GM12878 (cell line): ENCODE data around the gene ERC2. TPM values are rescaled to one million over a fixed set of nuclear protein-coding genes. Genes with fewer than 3 reads are reported as not detected.

Experiments
- ATAC-seq: fragments of 200-7000 bp; cut with Tn5 transposase; 3 replicates; pipeline ENCODE4 v1.9.1; 2020; ENCODE audit warnings: mild to moderate bottlenecking, moderate library complexity
- BruUV-seq: library from RNA; stranded (reverse); fragments of 400-500 nt; replicated peaks from 2 replicates; lab custom pipeline; 2021; lab: Mats Ljungman, UMichigan
- CTCF ChIA-PET: fragments of 300-600 bp; sonication (Branson Sonifier 250); formaldehyde crosslinking; extraction: SDS; loops from one replicate; lab custom pipeline; 2021; ENCODE audit warnings: inconsistent platforms; lab: Yijun Ruan, JAX
- POLR2A ChIA-PET: fragments of 350-600 bp; formaldehyde crosslinking; extraction: SDS; loops from one replicate; lab custom pipeline; 2021; ENCODE audit warnings: inconsistent platforms; lab: Charles Lee
- RAD21 ChIA-PET: fragments of 300-600 bp; sonication (Branson Sonifier 250); formaldehyde crosslinking; loops from one replicate; lab custom pipeline; 2023; ENCODE audit warnings: antibody characterized with exemption; ENCODE audit not compliant: unreplicated experiment; lab: Charles Lee
- SMC1A ChIA-PET: fragments of 300-600 bp; sonication (Branson Sonifier 250); formaldehyde crosslinking; loops from one replicate; lab custom pipeline; 2023; ENCODE audit not compliant: unreplicated experiment, uncharacterized antibody; lab: Charles Lee
- DNase-seq: peaks from one replicate; pipeline ENCODE4 v3.0.0-alpha.2; 2011; ENCODE audit warnings: low read depth, low spot score
- FAIRE-seq: peaks from 3 replicates; lab custom pipeline; 2011; peaks lifted over from hg19 to GRCh38; lab: Jason Lieb, UNC
- H2AFZ ChIP-seq: 2 replicates; pipeline ENCODE4 v1.6.0; 2011; ENCODE audit warnings: low read depth, low read length, control low read depth; ENCODE audit not compliant: control insufficient read depth
- H3K27ac ChIP-seq: 2 replicates; pipeline ENCODE4 v1.5.1; 2011; ENCODE audit warnings: control low read depth; ENCODE audit not compliant: control insufficient read depth, insufficient read depth
- H3K27me3 ChIP-seq, 2 experiments: replicated peaks in 1 of 2; 2 replicates each; pipeline versions ENCODE4 v1.6.0 to v1.6.1; 2011; ENCODE audit warnings: low read length in 1 of 2; ENCODE audit not compliant: control insufficient read depth in 2 of 2, insufficient read depth in 2 of 2
- H3K36me3 ChIP-seq, 2 experiments: 2 replicates each; pipeline ENCODE4 v1.5.1; 2011; ENCODE audit warnings: low read length in 1 of 2; ENCODE audit not compliant: control insufficient read depth in 2 of 2, insufficient read depth in 2 of 2
- H3K4me1 ChIP-seq: 2 replicates; pipeline ENCODE4 v1.6.1; 2011; ENCODE audit warnings: mild to moderate bottlenecking, low read length, moderate library complexity, mixed read lengths; ENCODE audit not compliant: control insufficient read depth, insufficient read depth
- H3K4me2 ChIP-seq: 2 replicates; pipeline ENCODE4 v1.6.0; 2011; ENCODE audit warnings: control low read depth; ENCODE audit not compliant: control insufficient read depth, insufficient read depth
- H3K4me3 ChIP-seq: fragments of 200-600 bp; sonication (generic); 2 replicates; pipeline ENCODE4 v1.5.1; 2016
- H3K79me2 ChIP-seq: 2 replicates; pipeline ENCODE4 v1.6.0; 2011; ENCODE audit warnings: low read length; ENCODE audit not compliant: control insufficient read depth, insufficient read depth
- H3K9ac ChIP-seq: 2 replicates; pipeline ENCODE4 v1.8.0; 2011; ENCODE audit warnings: low read length, control low read depth, mixed read lengths; ENCODE audit not compliant: control insufficient read depth, insufficient read depth
- H3K9me3 ChIP-seq: replicated peaks from 3 replicates; pipeline ENCODE4 v1.5.1; 2011; ENCODE audit warnings: mild to moderate bottlenecking, low read length; ENCODE audit not compliant: control insufficient read depth, insufficient read depth
- H4K20me1 ChIP-seq: 2 replicates; pipeline ENCODE4 v1.6.0; 2011; ENCODE audit not compliant: control insufficient read depth, insufficient read depth
- BHLHE40 ChIP-seq, 2 experiments: fragments of 450-650 bp in 1 of 2; IDR thresholded peaks; 2 replicates each; pipeline ENCODE4 v1.6.1; 2011 to 2017; ENCODE audit warnings: low read depth in 2 of 2, borderline replicate concordance in 1 of 2, improper control_type of control experiment in 1 of 2, low read length in 1 of 2, mild to moderate bottlenecking in 1 of 2
- CHD2 ChIP-seq: IDR thresholded peaks from 2 replicates; pipeline ENCODE4 v1.6.1; 2011; ENCODE audit warnings: low read depth, low read length, improper control_type of control experiment, borderline replicate concordance
- CREM ChIP-seq: IDR thresholded peaks from 2 replicates; pipeline ENCODE4 v1.6.1; 2014; ENCODE audit warnings: antibody characterized with exemption, low read depth
- EGR1 ChIP-seq, 2 experiments: IDR thresholded peaks; 1 replicate in 1 of 2; 2 replicates in 1 of 2; pipeline ENCODE4 v1.6.1; 2011 to 2012; ENCODE audit warnings: low read depth in 2 of 2, low read length in 2 of 2, borderline replicate concordance in 1 of 2, mild to moderate bottlenecking in 1 of 2, moderate library complexity in 1 of 2
- ETV6 ChIP-seq, 2 experiments: fragments of 450-650 bp in 1 of 2; IDR thresholded peaks in 1 of 2; conservative IDR thresholded peaks in 1 of 2; 2 replicates each; pipeline ENCODE4 v1.6.1; 2014; ENCODE audit warnings: antibody characterized with exemption in 1 of 2, borderline replicate concordance in 1 of 2, low read depth in 1 of 2, mild to moderate bottlenecking in 1 of 2, moderate library complexity in 1 of 2
- FOXM1 ChIP-seq: IDR thresholded peaks from 2 replicates; pipeline ENCODE4 v1.6.1; 2012; ENCODE audit warnings: low read depth, mild to moderate bottlenecking, inconsistent platforms, low read length, moderate library complexity
- KAT2A ChIP-seq: conservative IDR thresholded peaks from 2 replicates; pipeline ENCODE4 v1.6.1; 2011; ENCODE audit warnings: low read depth, low read length; ENCODE audit not compliant: control insufficient read depth
- KDM1A ChIP-seq: fragments of 200-600 bp; sonication (generic); IDR thresholded peaks from 2 replicates; pipeline ENCODE4 v1.6.1; 2016; ENCODE audit warnings: borderline replicate concordance
- MTA2 ChIP-seq: fragments of 450-650 bp; IDR thresholded peaks from 2 replicates; pipeline ENCODE4 v1.6.1; 2016; ENCODE audit warnings: low read depth, mild to moderate bottlenecking, moderate library complexity
- MTA3 ChIP-seq: IDR thresholded peaks from 2 replicates; pipeline ENCODE4 v1.6.1; 2012; ENCODE audit warnings: low read length, inconsistent platforms, borderline replicate concordance
- RAD21 ChIP-seq: IDR thresholded peaks from 2 replicates; pipeline ENCODE4 v1.6.1; 2011; ENCODE audit warnings: mild to moderate bottlenecking, low read depth, low read length, moderate library complexity; ENCODE audit not compliant: insufficient read depth
- RELA ChIP-seq: fragments of 450-650 bp; IDR thresholded peaks from 2 replicates; pipeline ENCODE4 v1.8.0; 2014; ENCODE audit warnings: borderline replicate concordance; ENCODE audit not compliant: partially characterized antibody
- TCF12 ChIP-seq: IDR thresholded peaks from 2 replicates; pipeline ENCODE4 v1.6.1; 2011; ENCODE audit warnings: low read depth, mild to moderate bottlenecking, low read length
- ZNF207 ChIP-seq: fragments of 450-650 bp; IDR thresholded peaks from 2 replicates; pipeline ENCODE4 v1.6.1; 2014; ENCODE audit warnings: antibody characterized with exemption, mild to moderate bottlenecking, borderline replicate concordance
- WGBS: methylation state at CpG from one replicate; pipeline ENCODE4 v1.1.6; 2016; ENCODE audit warnings: low lambda C conversion rate; ENCODE audit not compliant: insufficient replicate concordance, insufficient coverage; ENCODE audit errors: missing lambda C conversion rate; 5-methylcytosine and 5-hydroxymethylcytosine counted together
- in situ Hi-C: fragments of 300-500 bp; cut with MboI; formaldehyde crosslinking; loops from 9 replicates; pipeline ENCODE4 v1.14.3; 2018; ENCODE audit warnings: mixed read lengths
- intact Hi-C: fragments of 100-400 bp; cut with micrococcal nuclease; formaldehyde crosslinking; loops from one replicate; pipeline ENCODE4 v1.14.2; 2022; ENCODE audit not compliant: unreplicated experiment
- polyA plus RNA-seq, 11 experiments: library from polyadenylated mRNA; depleted of rRNA in 4 of 11; unstranded in 6 of 11; stranded (reverse) in 5 of 11; fragments of >200 nt; fragmentation: Nextera tagmentation in 4 of 11; fragmentation: Illumina TruSeq in 1 of 11; extraction: Ambion mirVana in 4 of 11; extraction: Trizol in 1 of 11; gene quantifications; 1 replicate in 1 of 11; 2 replicates in 10 of 11; pipeline versions ENCODE4 v1.2.1 to v1.2.3, GENCODE V29; 2011 to 2016; ENCODE audit warnings: inconsistent platforms in 2 of 11, missing spikeins in 2 of 11, low read depth in 1 of 11
- total RNA-seq, 4 experiments: library from RNA; depleted of rRNA in 3 of 4; stranded (reverse); fragments of >200 nt in 3 of 4; fragmentation: Illumina TruSeq in 1 of 4; extraction: Trizol in 1 of 4; gene quantifications; 2 replicates each; pipeline versions ENCODE4 v1.2.1 to v1.2.3, GENCODE V29; 2013 to 2021

ERC2 gene
- total and polyA plus RNA-seq, 10 of the 15 experiments (the other 5 are each of a cell fraction or from before 2014, with no cell fraction given) = 0.06 to 1.4 (median 0.12) TPM; not detected in 3

DNA sequence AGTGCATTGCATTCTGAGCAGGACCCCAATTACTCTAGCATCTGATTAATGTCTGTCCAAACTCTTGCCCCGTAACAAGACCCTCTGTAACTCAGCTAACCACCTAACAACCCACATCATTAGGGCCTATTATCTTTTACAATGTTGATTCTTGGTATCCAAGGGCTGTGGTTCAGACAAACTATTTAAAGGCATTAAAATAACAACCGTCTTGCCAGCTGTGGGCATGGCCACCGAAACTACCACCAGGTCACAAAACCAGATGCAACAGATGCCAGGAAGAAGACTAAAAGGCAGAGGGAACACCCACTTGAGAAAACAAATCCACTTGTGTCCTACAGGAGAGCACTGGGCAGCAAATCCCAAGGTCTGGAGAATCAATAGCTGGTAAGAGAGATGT, 262.9 kb downstream of the ERC2 start (continued):
- no peak for TF ChIP-seq CREM
- no peak for TF ChIP-seq KDM1A

DNA sequence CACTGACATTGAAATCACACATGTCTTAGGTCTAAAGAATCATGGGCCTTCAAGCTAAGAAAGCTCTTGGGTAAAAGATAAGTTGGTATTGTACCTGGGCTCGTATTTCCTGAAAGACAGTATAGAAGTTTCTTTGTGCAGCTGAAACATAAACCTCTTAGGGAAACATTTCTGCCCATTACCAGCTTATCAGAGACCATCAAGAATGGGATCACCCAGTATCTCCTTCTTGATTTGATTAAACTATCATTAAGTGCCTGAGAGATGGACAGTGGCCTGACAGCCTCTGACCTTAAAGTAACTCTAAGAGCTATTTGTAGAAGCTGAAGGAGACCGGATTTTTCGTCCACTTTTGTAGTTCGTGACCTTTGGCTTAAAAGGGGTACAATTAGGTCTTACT, 265.3 kb downstream of the ERC2 start:
- FAIRE-seq = no peak
- ChIA-PET CTCF (interaction anchor here (0.6 kb wide), 1 partner anchor 53 kb away, joined by 4 read pairs; no protein-coding TSS in a partner anchor), RAD21 (no interaction called here), POLR2A (no interaction called here), SMC1A (no interaction called here)
- Histone ChIP-seq H4K20me1 (no peaks in the 10 kb centered on the region), H2AFZ (no peak overlapping the region), H3K27ac (no peak overlapping the region), H3K9me3 (no peaks in the 10 kb centered on the region), H3K9ac (no peak overlapping the region), H3K4me2 (no peak overlapping the region), H3K36me3 (no peaks in the 10 kb centered on the region), H3K27me3 (no peaks in the 10 kb centered on the region; a peak in 1 of 4 replicates), H3K4me3 (no peak overlapping the region), H3K4me1 (no peaks in the 10 kb centered on the region), H3K79me2 (no peaks in the 10 kb centered on the region)
- in situ Hi-C loops = no loop called here
- BruUV-seq = no TSS peak
- WGBS = 17% methylated on average over 4 of the region's 4 CpGs
- intact Hi-C loops = no loop called here
- ATAC-seq = no peak
- no peak for DNase-seq
- no peak for TF ChIP-seq ZNF207
- no peak for TF ChIP-seq CHD2
- TF ChIP-seq RAD21 = no peak
- no peak for TF ChIP-seq BHLHE40 (IDR thresholded peaks at IDR 0.05; ENCODE audit: borderline replicate concordance in 1 of 2, low read depth in 2 of 2, low read length in 1 of 2)
- TF ChIP-seq EGR1 (IDR thresholded peaks at IDR 0.05; ENCODE audit: borderline replicate concordance in 1 of 2, low read depth in 2 of 2, low read length in 2 of 2) = no peak
- TF ChIP-seq FOXM1 = no peak
- TF ChIP-seq RELA = no peak
- no peak for TF ChIP-seq ETV6 (conservative IDR thresholded peaks at IDR 0.05 in 1 of 2, IDR thresholded peaks at IDR 0.05 in 1 of 2; ENCODE audit: borderline replicate concordance in 1 of 2, low read depth in 1 of 2)
- no peak for TF ChIP-seq MTA2
- TF ChIP-seq TCF12 = no peak
- TF ChIP-seq MTA3 = no peak
- TF ChIP-seq KAT2A = no peak
